HS-27A (cell line): ENCODE measurements around the gene RALGAPA2.

Experiments used
- DNase-seq: peaks from one replicate; pipeline ENCODE4 v3.0.0-alpha.2; 2012; ENCODE audit warnings: low read depth, missing footprints

RALGAPA2 gene

DNA sequence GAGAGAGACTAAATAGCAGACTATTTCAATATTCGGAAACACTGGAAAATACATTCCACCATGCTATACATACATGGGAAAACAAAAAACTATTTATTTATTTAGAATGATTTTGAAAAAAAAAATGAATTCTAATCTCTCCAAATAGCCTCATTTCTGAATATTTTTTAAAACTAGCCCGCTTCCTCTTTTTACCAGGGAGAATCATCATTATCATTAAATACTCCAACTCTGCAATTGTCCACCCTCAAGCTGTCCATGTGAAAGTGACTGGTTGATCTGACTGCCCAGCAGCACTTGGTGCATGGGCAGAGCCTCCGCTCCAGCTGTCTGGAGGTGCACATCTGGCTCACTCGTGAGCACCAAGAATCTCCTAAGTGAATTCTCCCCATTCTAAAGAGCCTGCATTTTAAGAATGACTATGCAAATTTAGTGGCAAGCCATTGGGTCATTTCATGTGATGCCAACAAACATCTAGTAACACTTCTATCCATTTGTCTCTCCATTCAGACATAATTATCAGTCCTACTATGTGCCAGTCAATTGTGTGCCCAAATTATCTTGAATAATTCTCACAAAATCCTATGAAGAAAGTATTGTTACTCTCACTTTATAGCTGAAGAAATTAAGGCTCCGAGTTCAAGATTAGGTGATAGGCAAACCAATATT, 279.7 kb downstream of the RALGAPA2 start:
- DNase-seq, result no peak

DNA sequence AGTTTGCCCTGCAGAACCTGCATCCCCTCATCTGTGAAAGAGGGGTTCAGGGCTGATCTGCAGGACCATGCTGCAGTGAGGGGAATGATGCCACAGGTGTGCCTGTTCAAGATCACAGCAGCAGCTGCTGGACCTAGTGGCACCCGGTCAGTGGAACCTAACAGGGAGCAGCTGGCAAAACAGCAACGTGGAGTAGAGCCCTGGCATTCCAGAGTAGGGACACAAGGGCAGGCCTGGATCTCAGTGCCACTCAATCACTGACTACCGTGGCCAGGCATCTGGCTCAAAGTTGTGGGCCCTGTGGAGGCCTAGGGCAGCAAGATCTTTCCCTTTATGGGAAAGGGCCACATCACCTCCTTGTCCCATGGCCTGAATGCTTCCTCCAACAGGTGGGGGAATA, 282.4 kb downstream of the RALGAPA2 start:
- DNase-seq, result no peak

DNA sequence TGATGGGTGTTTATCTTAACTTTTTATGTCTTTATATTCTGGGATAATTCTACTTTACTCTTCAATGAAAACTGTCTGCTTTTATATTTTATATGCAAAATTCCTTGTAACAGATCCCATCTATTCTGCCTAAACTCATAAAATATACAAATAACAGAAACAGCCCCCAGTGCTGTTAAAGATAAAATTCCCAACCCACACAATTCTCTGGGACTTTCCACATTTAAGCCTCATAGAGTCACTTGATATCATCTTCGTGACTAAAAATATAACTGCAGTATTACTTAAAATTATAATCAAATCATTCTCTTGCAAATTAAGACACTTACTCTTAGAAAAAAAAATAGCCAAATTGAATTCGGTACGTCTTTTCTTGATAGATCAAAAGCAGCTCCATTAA, 284.4 kb downstream of the RALGAPA2 start:
- no peak for DNase-seq

DNA sequence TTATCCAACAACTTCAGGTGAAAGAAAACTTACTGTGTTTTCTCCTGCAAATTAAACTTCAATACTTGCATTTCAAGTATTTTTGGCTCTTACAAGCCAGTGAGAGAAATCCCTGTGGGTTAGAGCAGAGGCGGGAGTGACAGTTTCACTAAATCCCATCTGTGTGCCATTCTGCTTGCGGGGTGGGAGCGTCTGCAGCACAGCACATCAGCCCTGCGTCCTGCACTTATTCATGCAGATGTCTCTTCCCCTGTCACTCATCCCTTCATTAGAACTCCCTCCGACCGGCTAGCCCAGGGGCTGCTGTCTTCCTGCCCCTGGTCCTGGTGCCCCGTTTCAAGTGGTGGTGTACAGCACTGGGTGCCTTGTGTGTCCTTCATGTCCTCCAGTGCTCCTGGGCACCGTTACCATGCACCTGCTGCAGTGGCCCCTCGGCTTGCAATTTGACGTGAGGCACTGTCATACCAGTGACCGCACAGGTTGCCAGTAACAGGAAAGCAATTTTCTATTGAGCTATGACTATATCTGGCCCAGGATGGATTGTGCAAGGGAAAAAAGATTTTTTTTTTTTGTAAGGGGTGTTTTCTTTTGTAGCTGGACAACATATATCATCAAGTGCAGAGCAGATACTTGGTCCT, 285.1 kb downstream of the RALGAPA2 start:
- DNase-seq, result no peak

- DNase-seq, result no peak
These were observed 285.9 kb downstream of the RALGAPA2 start for GRCh38 chr20:20426655-20426907.

DNA sequence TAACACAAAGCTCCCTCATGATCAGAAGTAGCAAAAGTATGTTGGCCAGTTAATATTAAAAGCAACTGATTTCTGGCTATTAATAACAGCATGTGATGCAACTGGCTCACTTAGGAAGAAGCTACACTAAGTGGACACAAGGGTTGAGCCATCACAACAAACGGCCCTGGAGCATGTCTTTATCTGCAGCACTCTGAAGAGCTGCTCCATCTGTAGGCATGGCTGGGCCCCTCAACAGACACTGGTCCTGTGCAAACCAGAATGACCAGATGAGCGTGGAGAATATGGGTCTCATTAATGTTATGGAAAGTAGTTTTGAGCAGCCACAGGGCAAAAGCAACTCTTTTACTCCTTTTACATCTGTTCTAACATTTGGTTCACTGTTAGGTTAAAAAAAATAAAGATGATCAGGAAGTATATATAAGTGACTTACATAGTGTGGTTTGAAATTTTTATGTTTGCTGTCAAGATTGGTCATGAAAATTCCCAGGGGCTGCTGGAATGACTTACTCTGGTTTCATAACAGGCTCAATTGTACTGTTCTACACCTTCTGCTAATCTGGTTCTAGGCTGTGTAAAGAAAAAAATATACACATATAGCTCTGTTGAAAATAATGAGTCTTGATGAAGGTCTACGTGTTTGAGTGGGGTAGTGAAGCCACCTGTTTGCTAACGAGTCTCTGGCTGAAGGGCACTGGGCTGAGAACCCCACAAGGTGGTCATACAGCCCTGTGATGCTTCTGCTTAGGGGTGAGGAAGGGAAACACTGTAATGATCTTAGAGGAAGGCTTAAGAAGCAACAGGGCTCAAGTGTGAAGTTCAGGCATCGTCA, 286.4 kb downstream of the RALGAPA2 start:
- no peak for DNase-seq

DNA sequence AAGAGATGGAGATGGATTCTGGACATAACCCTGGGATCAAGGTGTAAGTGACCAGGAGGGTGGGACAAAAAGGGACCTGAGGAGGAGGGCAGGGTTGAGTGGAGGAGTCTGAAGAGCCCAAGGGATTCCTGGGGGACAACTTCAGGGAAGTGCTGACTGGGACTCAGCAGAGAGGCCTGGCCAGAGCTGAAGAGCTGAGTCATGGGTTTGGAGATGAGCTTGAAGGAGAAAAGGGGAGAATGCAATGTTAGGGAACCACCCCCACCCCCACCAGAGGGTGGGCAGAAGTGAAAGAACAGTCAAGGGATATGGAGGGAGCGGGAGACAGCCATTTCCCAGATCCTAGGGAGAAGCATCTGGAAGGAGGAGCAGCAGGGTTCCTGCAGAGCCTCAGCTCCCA, 289.3 kb downstream of the RALGAPA2 start:
- DNase-seq, result no peak

DNA sequence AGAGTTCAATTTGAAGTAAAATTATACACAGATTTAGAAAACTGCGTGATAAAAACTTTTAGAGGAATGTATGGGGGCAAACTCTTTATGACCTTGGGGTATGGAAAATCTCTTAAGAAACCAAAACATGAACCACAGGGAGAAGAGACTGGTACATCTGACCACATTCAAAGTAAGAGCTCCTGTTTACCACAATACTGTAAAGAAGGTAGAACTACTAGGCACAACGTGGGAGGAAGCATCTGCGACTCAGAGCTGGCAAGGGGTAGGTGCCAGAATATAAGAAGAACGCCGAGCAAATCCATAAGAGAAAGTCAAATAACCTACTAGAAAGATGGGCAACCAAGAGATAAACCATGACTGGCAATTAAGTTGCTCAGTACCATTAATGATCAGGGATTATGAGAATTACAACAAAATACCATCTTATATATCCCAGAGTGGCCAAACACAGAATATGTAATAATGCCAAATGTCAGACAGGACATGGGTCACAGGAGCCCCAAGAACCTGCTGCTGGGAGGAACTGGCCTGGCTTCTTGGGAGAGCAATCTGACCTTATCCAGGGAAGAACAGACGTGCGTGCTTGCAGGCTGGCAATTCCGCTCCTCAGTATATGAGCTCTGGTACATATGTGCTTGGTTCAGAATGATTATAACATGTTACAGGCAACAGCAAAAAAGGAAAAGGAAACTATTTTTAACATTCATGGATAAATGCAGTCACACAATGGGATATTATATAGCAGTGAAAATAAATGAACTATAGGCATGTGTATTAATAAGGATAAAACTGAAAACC, 294.4 kb downstream of the RALGAPA2 start:
- no peak for DNase-seq

DNA sequence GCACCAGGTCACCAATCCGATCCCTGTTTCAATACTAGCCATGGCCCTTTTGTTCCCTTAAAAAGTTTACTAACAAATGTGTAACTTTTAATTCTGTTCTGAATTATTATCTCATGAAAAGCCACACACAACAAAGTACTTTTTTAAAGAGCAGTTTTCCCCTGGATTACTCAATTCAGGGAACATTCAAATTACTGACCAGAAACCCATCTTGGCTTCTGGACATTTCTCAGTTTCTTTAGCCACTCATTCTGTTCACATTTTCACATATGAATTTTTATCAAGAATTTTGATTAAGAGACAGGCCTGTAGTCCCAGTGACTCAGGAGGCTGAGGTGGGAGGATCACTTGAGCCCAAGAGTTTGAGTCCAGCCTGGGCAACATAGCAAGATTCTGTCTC, 297.1 kb downstream of the RALGAPA2 start:
- DNase-seq, result no peak

DNA sequence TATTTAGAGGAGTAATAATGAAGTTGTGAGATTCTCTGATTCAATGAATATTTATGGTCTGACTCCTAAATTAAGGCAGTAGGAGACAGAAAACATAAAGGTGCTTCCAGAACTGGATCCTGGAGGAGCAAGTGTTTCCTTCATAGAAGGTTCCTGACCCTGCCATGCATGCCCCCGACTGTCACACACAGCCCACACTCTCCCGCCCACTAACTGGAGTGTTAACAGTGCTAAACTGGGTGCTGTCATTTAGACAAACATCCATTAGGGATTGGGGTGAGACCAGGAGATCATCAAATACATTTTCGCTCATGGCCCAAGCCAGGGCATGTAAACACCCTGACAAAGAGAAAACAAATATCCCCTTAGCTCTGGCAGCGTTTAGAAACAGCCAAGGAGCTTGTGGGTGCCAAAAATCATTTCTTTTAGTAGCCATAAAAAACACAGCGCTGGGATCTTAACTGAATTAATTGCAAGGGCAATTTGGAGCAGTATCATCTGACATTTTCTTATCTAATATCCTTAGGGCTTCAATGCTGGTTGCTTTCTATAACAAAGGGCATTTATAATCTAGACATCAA, 297.7 kb downstream of the RALGAPA2 start:
- DNase-seq, result no peak

- no peak for DNase-seq
These were observed 298.6 kb downstream of the RALGAPA2 start for GRCh38 chr20:20413810-20414281.

GRCh38 chr20:20412750-20413149, 299.7 kb downstream of the RALGAPA2 start:
- no peak for DNase-seq

DNA sequence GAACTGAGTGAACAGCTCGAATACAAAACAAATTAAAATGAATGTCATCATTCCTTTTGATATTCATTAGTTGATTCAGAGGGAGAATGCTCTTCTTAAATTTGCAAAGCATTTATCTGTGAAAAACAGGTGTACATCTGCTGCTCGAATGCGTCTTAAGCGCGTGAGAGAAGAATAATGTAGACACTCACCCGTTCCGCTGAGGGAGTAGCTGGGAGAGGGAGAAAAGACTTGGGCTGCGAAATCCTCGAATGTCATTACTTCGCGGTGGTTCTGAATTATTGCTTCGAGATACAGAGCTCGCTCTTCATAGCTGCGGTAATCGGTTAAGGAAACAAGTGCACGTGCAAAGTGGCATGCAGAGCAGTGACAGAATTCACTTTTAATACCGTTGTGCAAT, 300.6 kb downstream of the RALGAPA2 start:
- no peak for DNase-seq

GRCh38 chr20:20411402-20411801, 301.0 kb downstream of the RALGAPA2 start:
- no peak for DNase-seq

DNA sequence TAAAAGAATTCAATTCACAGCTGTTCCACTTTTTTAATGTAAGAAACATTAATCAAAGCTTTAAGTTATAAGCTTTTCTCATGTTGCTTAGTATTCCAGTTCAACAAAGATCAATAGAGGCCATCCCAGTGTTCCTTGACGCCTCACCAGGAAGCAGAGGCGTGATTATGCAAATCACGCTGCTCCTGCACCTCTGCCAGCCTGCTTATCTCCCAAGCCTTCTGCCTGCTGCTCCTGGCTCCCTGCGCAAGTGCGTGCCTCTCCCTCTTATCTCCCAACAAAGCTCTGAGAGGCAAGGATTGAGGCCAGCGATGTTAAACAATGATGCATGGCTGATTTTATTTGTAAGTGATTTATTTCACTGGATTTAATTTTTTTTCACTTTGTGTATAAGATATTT, 301.8 kb downstream of the RALGAPA2 start:
- DNase-seq, result no peak

DNA sequence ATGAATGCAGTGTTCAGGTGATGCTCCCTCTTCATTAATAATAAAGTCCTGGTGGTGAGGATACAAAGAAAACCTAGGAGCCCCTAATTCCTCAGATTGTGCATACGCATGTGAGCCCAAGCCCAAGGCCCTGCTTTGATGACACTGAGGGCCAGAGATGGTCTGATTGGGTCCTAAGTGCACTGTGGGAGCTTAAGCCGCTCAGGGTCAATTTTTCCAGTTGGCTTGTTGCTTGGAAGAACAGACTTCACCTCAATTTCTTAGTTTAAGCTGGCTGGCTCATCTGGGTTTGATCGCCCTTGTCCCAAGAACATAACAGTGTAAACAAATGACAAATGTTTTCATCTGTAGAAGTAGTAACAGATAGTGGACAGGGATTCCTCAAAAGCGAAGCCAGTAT, 303.1 kb downstream of the RALGAPA2 start:
- no peak for DNase-seq

- no peak for DNase-seq
These were observed 304.3 kb downstream of the RALGAPA2 start for GRCh38 chr20:20407891-20408805.

DNA sequence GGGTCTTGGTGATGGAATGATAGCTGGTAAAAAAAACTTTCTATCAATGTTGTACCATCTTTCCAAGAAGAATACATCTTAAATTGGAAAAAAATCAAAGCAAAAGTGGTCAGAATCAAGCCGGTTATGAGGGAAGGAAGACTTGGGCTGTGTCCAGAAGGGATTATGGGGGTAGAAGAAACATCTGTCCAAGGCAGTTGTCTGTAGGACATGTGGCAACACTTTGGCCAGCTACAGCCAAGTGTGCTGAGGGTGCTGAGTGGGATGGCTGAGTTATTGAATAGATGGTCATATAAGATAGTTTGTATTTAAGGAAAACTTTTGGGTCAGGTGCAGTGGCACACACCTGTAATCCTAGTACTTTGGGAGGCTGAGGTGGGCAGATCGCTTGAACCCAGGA, 306.1 kb downstream of the RALGAPA2 start:
- DNase-seq, result no peak

- no peak for DNase-seq
These were observed 306.8 kb downstream of the RALGAPA2 start for GRCh38 chr20:20405623-20406022.

DNA sequence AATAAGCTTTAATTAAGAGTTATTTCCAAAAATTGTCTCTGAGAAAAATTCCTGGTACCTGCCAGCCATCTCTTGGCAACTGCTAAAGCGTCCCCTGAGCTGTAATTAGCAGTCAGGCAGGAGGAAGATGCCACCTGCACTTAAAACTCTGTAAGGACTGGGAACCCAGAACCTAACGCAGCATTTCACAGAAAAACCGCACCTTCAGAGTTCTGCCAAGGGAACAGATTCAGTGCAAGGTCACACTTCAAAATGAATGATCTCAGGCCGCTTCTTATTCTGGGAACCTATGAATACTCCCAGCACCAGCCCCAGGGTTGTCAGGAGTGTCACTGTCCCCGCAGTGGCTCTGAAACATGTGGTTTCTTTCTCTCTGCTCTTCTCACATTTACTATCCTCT, 307.8 kb downstream of the RALGAPA2 start:
- DNase-seq, result no peak

- no peak for DNase-seq
These were observed 310.5 kb downstream of the RALGAPA2 start for GRCh38 chr20:20401991-20402390.
